ENCODE data around the gene NPAS3.

- TF ChIP-seq ZFP36 (IDR thresholded peaks at IDR 0.05; ENCODE audit: borderline replicate concordance, partially characterized antibody) (no peak), MAFK (IDR thresholded peaks at IDR 0.05; ENCODE audit: partially characterized antibody) (no peak), EP300 (IDR thresholded peaks at IDR 0.05) (no peak)
- TF ChIP-seq, protein P1, sequence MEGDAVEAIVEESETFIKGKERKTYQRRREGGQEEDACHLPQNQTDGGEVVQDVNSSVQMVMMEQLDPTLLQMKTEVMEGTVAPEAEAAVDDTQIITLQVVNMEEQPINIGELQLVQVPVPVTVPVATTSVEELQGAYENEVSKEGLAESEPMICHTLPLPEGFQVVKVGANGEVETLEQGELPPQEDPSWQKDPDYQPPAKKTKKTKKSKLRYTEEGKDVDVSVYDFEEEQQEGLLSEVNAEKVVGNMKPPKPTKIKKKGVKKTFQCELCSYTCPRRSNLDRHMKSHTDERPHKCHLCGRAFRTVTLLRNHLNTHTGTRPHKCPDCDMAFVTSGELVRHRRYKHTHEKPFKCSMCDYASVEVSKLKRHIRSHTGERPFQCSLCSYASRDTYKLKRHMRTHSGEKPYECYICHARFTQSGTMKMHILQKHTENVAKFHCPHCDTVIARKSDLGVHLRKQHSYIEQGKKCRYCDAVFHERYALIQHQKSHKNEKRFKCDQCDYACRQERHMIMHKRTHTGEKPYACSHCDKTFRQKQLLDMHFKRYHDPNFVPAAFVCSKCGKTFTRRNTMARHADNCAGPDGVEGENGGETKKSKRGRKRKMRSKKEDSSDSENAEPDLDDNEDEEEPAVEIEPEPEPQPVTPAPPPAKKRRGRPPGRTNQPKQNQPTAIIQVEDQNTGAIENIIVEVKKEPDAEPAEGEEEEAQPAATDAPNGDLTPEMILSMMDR (IDR thresholded peaks at IDR 0.05), result no peak
Observed at GRCh38 chr14:33186656-33187055, 248.0 kb downstream of the NPAS3 start.

Data from A549 (cell line).